Fibroblast of skin of left biceps (primary cell): ENCODE data around the gene ACVRL1.
"Not testable (repeated sequence)": the region's sequence is repeated elsewhere in the genome, so short reads cannot be mapped to it uniquely, and the experiment has no call there.

ENCODE experiments used
- DNase-seq, 2 experiments: peaks; one replicate each; pipeline ENCODE4 v3.0.0-alpha.2; 2013; ENCODE audit warnings: low read depth in 2 of 2

ACVRL1 gene

DNA sequence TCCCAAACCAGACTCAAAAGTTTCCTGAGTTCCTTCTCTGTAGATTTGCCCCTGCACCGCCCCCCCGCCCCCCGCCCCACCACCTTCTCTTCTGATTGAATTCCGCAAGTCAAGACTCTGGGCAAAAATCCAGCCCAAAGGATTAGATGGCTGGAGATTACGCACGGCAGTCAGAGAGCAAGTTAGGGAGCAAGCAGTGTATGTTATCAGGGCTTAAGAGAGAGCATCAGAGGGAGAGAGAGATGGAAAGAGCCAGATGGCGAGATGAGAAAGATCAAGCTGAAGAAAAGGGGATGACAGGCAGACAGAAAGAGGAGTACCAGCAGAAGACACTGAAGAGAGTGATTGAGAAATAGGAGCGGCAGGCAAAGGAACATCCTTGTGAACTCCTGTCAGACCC lies 33.3 kb upstream of the ACVRL1 start:
- DNase-seq: no peak

DNA sequence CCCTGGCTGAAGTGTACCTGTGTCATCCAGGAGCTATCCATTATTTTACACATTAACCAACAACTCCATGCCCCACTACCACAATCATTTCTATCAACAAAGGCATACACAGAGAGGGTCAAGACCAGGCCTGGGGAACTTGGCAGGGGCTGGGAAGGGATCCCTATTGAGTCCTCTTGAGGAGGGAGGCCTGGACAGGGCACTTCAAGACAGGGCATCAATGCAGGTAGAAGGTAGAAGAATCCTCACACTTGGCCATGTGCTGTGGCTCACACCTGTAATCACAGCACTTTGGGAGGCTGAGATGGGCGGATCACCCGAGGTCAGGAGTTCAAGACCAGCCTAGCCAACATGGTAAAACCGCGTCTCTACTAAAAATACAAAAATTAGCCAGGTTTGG lies 32.8 kb upstream of the ACVRL1 start:
- DNase-seq: no peak

DNA sequence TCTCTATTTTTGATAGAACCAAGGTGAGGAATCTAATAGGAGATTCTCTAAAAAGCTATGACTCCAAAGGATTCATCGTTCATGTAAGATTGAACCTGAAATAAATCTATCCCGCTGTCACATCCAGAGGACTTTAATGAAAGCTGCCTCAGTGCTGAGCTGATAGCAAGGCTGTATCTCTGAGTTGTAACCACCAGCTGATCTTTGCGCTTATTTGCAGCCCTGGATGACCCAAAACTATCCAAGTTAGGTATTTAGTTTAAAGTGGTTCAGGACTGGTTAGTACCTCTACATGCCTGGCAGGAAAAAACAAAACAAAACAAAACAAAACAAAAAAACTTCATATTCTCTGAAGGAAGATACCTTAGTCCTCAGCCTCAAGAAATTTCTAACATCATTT lies 28.2 kb upstream of the ACVRL1 start:
- DNase-seq: no peak

DNA sequence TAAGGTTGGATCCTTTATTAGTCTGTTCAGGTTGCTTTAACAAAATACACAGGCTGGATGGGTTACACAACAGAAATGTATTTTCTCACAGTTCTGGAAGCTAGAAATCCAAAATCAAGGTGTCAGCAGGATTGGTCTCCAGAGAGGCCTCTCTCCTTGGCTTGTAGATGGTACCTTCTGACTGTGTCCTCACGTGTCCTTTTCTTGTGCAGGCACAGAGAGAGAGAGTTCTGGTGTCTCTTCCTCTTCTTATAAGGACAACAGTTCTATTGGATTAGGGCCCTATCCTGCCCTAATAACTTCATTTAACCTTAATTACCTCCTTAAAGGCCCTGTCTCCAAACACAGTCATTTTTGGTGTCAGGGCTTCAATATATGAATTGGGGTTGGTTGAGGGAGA lies 24.0 kb upstream of the ACVRL1 start:
- no peak for DNase-seq

DNA sequence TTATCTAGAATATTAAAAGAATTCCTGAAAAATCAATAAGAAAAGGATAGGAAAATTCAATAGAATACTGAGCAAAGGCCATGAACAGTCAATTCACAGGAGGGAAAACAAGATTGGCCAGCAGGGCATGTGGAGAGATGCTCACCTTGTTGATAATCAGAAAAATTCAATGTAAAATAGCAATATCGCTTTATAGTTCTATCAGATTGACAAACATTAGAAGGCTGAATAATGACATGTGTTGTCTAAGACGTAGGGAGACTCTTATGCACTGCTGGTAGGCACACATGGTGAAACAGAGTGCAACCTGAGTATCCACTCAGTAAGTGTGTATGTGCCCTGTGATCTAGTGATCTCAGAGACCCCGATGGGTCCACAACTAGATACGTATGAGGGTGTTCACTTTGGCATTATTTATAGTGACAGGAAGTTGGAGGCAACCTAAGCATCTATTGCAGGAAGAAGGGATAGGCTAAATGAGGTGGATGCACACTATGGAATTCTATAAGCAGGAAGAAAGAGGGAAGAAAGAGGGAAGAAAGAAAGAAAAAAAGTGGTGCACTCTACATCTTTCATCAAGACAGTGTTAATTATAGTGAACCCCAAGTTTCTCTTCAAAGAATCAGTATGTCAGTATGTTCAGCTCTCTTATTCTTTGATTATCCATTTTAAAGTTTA lies 23.2 kb upstream of the ACVRL1 start:
- no peak for DNase-seq

DNA sequence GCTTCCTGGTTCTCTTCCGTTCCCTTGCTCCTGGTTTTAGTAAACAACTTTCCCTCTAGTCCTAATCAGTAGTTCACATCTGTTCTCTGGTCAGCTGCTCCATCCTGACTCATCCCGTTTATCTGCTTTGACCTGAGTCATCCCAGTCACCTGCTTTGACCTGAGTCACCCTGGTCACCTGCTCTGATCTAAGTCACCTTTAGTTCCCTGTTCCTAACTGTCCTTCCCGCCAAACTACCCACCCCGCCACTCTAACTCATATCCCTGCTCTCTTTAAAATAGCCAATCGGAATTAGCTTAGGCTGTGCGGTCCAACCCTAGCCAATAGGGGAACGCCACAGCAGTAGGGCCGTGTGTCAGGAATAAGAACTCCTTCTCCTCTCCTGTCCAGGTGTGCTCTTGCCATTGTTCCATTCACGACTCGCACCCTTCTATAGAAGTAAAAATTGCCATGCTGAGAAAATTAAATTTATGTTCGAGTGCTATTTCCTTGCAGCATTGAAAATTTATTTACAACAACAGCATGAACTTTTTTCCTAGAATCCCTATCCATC lies 22.6 kb upstream of the ACVRL1 start:
- DNase-seq: no peak

DNA sequence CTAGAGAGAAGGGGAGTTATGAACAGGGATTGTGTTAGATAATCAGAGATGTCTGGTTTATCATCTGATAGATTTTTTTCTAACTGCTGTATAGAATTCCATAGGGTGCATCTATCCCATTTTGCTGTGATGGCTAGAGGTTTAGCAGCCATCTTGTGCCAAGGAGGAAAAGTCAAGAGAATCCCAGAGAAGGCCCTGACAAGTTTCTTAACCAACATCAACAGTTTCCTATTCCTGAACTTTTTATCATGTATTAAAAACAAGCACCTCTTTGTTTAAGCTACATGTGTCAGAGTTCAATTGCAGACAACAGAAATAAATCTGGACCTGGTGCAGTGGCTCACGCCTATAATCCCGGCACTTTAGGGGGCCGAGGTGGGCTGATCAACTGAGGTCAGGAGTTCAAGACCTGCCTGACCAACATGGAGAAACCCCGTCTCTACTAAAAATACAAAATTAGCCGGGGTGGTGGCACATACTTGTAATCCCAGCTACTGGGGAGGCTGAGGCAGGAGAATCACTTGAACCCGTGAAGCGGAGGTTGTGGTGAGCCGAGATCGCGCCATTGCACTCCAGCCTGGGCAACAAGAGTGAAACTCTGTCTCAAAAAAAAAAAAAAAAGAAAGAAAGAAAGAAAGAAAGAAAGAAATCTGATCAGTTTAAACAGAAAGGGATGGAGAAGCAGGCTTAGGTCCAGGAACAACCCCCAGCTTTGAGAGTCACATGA lies 21.8 kb upstream of the ACVRL1 start:
- DNase-seq: not testable (repeated sequence)

DNA sequence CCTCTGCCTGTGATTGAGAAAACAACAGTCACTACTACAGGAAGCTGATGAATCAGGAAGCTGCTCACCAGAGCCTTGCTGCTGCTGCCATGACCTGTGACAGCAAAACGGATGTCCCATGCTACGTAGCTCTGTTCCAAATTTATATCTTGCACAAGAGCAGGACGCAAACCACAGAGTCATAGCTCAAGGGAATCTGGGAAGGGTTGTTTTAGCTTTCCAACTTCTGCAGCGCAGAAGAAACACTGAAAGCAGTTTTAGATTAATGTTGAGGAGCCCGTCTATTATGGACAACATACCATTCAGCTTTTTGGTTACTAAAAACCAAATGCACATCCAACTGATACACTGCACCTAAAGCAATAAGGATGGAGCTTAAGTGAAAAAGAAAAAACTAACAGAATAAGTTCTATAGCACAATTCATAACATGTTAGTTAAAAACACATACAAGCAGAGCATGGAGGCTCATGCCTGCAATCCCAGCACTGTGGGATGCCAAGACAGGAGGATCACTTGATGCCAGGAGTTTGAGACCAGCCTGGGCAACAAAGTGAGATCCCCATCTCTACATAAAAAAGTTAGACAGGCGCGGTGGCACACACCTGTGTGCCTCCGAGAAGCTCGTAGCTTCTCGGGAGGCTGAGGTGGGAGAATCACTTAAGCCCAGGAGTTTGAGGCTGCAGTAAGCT lies 21.1 kb upstream of the ACVRL1 start:
- peak; percentile 81 to 83 for DNase-seq

- DNase-seq: no peak
These were observed 19.6 kb upstream of the ACVRL1 start, which contains the start of gene ANKRD33 for GRCh38 chr12:51887476-51888315. Gene ANKRD33, plus strand, starts transcription at chr12:51888103. Its CDS starts 84 bp downstream, at chr12:51888187.

GRCh38 chr12:51888316-51889215 lies 18.7 kb upstream of the ACVRL1 start:
- DNase-seq: no peak

DNA sequence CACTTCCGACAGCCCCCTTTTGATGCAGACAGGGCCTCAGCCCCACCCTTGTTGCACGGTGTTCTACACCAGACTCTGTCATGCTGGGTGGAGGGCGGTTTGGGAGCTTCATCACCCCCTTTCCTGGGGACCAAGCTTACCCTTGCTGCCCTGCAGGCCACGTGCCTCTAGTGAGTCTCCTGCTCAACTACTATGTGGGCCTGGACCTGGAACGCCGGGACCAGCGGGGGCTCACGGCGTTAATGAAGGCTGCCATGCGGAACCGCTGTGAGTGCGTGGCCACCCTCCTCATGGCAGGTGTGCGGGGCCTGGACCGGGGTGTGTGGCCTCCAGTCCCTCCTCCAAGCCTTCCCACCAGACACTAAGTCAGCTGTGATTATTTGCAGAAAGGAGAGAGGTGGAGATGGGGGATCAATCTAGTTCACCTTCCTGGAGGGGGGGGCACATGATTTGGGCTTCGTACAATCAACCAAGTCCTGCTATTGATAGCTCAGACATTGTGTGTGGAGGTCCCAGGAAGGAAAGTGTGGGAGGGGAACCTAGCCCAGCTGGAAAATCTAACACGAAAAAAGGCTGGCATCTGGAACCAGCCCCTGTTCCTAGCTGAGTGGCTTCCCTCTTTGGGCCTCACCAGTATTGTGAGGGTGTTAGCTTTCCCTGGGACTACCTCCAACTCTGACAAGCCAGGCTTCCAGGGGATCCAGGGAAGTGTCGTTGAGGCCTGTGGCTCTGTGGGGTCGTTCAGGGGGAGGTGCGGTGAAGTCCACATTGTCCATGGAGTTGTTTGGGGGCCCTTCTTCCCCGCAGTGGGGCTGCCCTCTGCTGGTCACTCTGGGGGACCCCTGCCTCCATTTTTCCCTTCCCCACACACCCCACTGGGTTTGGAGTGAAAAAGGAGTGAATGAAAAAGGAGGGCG lies 17.8 kb upstream of the ACVRL1 start:
- no peak for DNase-seq

DNA sequence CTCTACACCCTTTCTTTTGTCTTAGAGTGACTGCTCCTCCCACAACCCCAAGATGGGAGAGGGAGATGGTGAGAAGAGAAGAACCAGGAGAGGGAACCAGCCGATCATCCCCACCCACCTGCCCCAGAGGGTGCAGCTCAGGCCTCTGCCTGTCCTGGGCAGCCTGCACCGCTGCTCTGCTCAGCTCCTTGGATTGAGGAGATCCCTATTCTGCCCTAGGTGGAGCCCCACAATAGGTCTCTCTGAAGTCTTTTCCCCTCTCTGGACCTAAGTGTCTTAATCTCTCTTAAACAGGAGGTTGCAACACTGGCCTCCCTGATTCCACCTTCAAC lies 17.2 kb upstream of the ACVRL1 start:
- DNase-seq: no peak

- DNase-seq: no peak
These were observed 16.7 kb upstream of the ACVRL1 start for GRCh38 chr12:51890511-51891171.

GRCh38 chr12:51891843-51892242 lies 15.5 kb upstream of the ACVRL1 start:
- DNase-seq: no peak

- DNase-seq: no peak
These were observed 13.5 kb upstream of the ACVRL1 start for GRCh38 chr12:51893786-51894185.

GRCh38 chr12:51895378-51896135 lies 11.7 kb upstream of the ACVRL1 start:
- no peak for DNase-seq

DNA sequence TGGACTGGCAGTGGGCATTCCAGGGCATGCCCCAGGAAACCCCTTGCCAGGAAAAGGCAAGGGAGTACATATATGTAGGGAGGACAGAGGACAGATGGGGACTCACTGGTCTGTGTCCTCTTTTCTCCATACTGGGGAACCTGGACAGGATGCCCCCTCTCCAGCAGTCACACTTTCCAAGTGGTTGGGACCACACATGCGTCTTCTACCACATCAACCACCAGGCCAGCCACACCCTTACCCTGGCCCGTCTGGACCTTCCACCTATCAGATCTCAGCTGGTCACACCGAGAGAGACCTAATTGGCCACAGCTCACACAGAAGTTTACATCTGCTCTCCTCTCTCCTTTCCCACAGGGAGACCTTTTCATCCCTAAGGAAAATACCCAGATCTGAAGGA lies 11.1 kb upstream of the ACVRL1 start:
- no peak for DNase-seq

DNA sequence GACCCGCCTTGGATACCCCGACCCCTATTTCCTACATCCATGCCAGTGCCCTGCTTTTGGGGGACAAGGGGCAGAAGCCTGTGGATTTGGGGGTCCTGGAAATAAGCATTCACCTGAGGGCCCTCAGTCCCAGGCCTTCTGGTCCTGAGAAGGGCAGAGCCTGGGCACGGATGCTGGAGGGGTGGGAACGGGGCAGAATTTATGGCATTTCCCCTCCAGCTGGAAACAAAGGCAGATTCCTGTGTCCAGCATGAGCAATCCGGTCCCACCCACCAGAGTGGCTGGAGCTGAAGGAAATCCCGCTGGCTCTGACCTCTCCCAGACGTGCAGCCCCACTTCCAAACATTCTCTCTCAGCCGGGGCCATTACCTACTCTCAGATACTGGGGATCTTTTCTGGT lies 10.1 kb upstream of the ACVRL1 start:
- DNase-seq: no peak
